A673 (cell line): ENCODE results near the gene DNLZ. TPM values are rescaled to one million over a fixed set of nuclear protein-coding genes. Genes with fewer than 3 reads are reported as not detected.

Experiments
- BruUV-seq: library from RNA; stranded (reverse); fragments of 400-500 nt; replicated peaks from 2 replicates; lab custom pipeline; 2021; lab: Mats Ljungman, UMichigan
- CTCF ChIA-PET: fragments of 300-600 bp; sonication (Branson Sonifier 250); formaldehyde crosslinking; loops from one replicate; lab custom pipeline; 2022; ENCODE audit warnings: antibody characterized with exemption; lab: Charles Lee
- POLR2A ChIA-PET: fragments of 300-600 bp; sonication (Branson Sonifier 250); formaldehyde crosslinking; loops from one replicate; lab custom pipeline; 2022; ENCODE audit warnings: antibody characterized with exemption; ENCODE audit not compliant: low non-redundant PET; lab: Charles Lee
- DNase-seq: peaks from one replicate; pipeline ENCODE4 v3.0.0-alpha.2; 2015; ENCODE audit warnings: low spot score
- H3K27ac ChIP-seq: fragments of 200-600 bp; sonication (generic); 2 replicates; pipeline ENCODE4 v1.5.1; 2016; ENCODE audit warnings: mixed run types, low read depth, mild to moderate bottlenecking, mixed read lengths, antibody characterized with exemption, low read length; ENCODE audit not compliant: poor library complexity, severe bottlenecking
- H3K27me3 ChIP-seq: fragments of 200-600 bp; sonication (generic); replicated peaks from 2 replicates; pipeline ENCODE4 v1.6.1; 2017; ENCODE audit warnings: mixed run types, low read depth, mild to moderate bottlenecking, mixed read lengths, antibody characterized with exemption, low read length; ENCODE audit not compliant: insufficient read depth, poor library complexity
- H3K36me3 ChIP-seq: fragments of 200-600 bp; sonication (generic); 2 replicates; pipeline ENCODE4 v1.6.1; 2016; ENCODE audit warnings: mixed run types, mild to moderate bottlenecking, mixed read lengths, antibody characterized with exemption, low read length; ENCODE audit not compliant: insufficient read depth, poor library complexity, severe bottlenecking
- H3K4me1 ChIP-seq: fragments of 200-600 bp; sonication (generic); 2 replicates; pipeline ENCODE4 v1.6.1; 2017; ENCODE audit warnings: mixed run types, mild to moderate bottlenecking, mixed read lengths, antibody characterized with exemption, low read length; ENCODE audit not compliant: insufficient read depth, poor library complexity, severe bottlenecking
- H3K4me3 ChIP-seq: fragments of 200-600 bp; sonication (generic); 2 replicates; pipeline ENCODE4 v1.5.1; 2016; ENCODE audit warnings: low read depth, mixed run types, mild to moderate bottlenecking, mixed read lengths, low read length; ENCODE audit not compliant: poor library complexity, severe bottlenecking
- H3K9me3 ChIP-seq: fragments of 200-600 bp; sonication (generic); 2 replicates; pipeline ENCODE4 v1.6.1; 2016; ENCODE audit warnings: mixed run types, low read depth, mild to moderate bottlenecking, mixed read lengths, antibody characterized with exemption, low read length; ENCODE audit not compliant: poor library complexity, severe bottlenecking
- EZH2 ChIP-seq: fragments of 200-600 bp; sonication (generic); IDR thresholded peaks from 2 replicates; pipeline ENCODE4 v1.6.1; 2017; ENCODE audit warnings: borderline replicate concordance, low read depth, mild to moderate bottlenecking, mixed read lengths, antibody characterized with exemption, low read length; ENCODE audit not compliant: poor library complexity, severe bottlenecking
- intact Hi-C: fragments of 100-400 bp; cut with micrococcal nuclease; formaldehyde crosslinking; loops from one replicate; pipeline ENCODE4 v1.10.0; 2022; ENCODE audit not compliant: unreplicated experiment
- total RNA-seq: library from RNA; stranded (reverse); gene quantifications from 2 replicates; pipeline ENCODE4 v1.2.3, GENCODE V29; 2021
- TF ChIP-seq, protein P1 (sequence below): fragments of 300-800, 200-600 bp; sonication (generic); conservative IDR thresholded peaks from 2 replicates; pipeline ENCODE4 v1.5.1; 2017; ENCODE audit warnings: low read depth, mild to moderate bottlenecking, antibody characterized with exemption, low read length, moderate library complexity, mixed read lengths

Gene DNLZ
- total RNA-seq, 1 experiment from 2014 or later: 37.3 TPM

DNA sequence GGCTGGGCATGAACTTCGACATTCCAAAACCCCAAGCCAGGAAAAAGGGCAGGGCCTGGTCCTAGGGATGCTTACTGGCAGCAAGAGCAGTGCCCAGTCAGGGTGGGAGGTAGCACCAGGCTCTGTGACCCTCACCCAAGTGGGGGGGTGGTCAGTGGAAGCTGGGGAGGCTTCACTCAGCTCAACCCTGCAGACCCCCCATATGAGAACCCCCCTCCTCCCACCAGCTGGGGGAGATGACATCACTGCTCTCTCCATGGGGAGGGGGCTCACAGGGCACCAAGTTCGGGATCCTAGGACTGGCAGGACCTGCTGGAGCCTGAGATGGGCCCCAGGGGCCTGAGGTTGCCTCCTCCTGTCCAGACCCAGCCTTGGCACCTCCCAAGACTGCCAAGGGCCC is 4.7 kb downstream of the DNLZ start:
- Histone ChIP-seq H3K9me3 (no peaks in the 10 kb centered on the region), H3K4me1 (peaks cover 2% of the 10 kb centered on the region), H3K27ac (no peak overlapping the region), H3K27me3 (no peaks in the 10 kb centered on the region), H3K36me3 (no peaks in the 10 kb centered on the region), H3K4me3 (no peak overlapping the region)
- ChIA-PET CTCF (no interaction called here), POLR2A (no interaction called here)
- no TSS peak for BruUV-seq
- TF ChIP-seq EZH2: no peak
- TF ChIP-seq, protein P1, sequence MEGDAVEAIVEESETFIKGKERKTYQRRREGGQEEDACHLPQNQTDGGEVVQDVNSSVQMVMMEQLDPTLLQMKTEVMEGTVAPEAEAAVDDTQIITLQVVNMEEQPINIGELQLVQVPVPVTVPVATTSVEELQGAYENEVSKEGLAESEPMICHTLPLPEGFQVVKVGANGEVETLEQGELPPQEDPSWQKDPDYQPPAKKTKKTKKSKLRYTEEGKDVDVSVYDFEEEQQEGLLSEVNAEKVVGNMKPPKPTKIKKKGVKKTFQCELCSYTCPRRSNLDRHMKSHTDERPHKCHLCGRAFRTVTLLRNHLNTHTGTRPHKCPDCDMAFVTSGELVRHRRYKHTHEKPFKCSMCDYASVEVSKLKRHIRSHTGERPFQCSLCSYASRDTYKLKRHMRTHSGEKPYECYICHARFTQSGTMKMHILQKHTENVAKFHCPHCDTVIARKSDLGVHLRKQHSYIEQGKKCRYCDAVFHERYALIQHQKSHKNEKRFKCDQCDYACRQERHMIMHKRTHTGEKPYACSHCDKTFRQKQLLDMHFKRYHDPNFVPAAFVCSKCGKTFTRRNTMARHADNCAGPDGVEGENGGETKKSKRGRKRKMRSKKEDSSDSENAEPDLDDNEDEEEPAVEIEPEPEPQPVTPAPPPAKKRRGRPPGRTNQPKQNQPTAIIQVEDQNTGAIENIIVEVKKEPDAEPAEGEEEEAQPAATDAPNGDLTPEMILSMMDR: no peak
- DNase-seq: no peak
- intact Hi-C loops: no loop called here

DNA sequence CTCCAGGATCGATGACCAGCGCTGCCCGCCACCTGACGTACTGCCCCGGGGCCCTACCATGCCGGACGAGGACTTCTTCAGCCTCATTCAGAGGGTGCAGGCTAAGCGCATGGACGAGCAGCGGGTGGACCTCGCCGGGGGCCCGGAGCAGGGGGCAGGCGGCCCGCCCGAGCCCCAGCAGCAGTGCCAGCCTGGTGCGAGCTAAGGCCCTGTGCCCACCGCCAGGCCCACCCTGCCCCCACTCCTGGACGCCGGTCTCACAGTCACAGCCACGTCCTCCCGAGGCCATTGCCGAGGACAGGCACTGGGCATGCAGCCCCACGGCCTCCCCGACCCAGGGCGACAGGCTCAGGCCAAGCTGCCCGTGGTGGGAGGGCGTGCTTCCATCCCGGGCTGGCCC is 5.5 kb downstream of the DNLZ start:
- H3K4me1 ChIP-seq: no peaks in the 10 kb centered on the region
- CTCF ChIA-PET: no interaction called here

DNA sequence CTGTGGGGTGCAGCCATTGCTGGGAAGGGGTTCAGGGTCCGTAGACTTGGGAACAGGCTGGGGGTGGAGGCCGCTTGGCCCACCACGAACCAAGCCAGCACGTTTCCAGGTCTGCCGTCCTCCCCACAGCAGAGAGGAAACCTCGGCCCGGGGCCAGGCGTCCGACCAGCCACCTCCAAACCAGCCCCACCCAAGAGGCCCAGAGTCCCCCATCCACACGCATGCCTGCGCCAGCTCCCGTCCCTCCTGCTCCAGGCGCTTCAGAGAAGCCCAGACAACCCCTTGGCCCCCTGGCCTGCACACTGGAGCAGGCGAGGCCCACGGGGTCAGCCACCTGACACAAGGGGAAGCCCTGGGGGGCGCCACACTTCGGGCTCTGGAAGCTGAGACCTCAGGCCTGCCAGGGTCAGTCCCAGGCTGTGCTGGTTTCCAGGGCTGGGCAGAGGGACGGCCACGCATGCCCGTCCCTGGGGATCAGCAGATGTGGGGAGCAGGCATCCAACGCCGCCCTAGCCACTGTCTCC is 6.3 kb downstream of the DNLZ start:
- H3K27me3 ChIP-seq: no peaks in the 10 kb centered on the region
- no peaks in the 10 kb centered on the region for H3K36me3 ChIP-seq
- ChIA-PET POLR2A (no interaction called here), CTCF (no interaction called here)
- H3K27ac ChIP-seq: no peak overlapping the region
- no peaks in the 10 kb centered on the region for H3K9me3 ChIP-seq
- intact Hi-C loops: no loop called here
- TF ChIP-seq EZH2: no peak
- TF ChIP-seq, protein P1: no peak
- no peak overlapping the region for H3K4me3 ChIP-seq
- no peak for DNase-seq
- no peaks in the 10 kb centered on the region for H3K4me1 ChIP-seq
- BruUV-seq: no TSS peak

More for the DNA sequence above, 5.5 kb downstream of the DNLZ start:
- DNase-seq: no peak
- intact Hi-C loops: no loop called here
- Histone ChIP-seq H3K9me3 (no peaks in the 10 kb centered on the region), H3K4me3 (no peak overlapping the region), H3K27me3 (no peaks in the 10 kb centered on the region), H3K27ac (no peak overlapping the region), H3K36me3 (no peaks in the 10 kb centered on the region)
- POLR2A ChIA-PET: no interaction called here
- no peak for TF ChIP-seq EZH2
- TF ChIP-seq, protein P1: no peak
- BruUV-seq: no TSS peak
